Neural crest cell (in vitro differentiated cells): ENCODE results near the gene SERPINB8. TPM values are rescaled to one million over a fixed set of nuclear protein-coding genes. Genes with fewer than 3 reads are reported as not detected.
A peak's percentile ranks its signal among the peaks of the same experiment; 100 is the strongest.

ENCODE experiments used
- DNase-seq: peaks from one replicate; pipeline ENCODE4 v3.0.0; 2021; ENCODE audit warnings: low read depth, mixed read lengths, low spot score
- H3K27ac Mint-ChIP-seq: one replicate; pipeline ENCODE4 v1.8.0; 2021; ENCODE audit warnings: mild to moderate bottlenecking, mixed read lengths; ENCODE audit not compliant: unreplicated experiment
- H3K27me3 Mint-ChIP-seq: 2 replicates; pipeline ENCODE4 v1.8.0; 2021; ENCODE audit warnings: low read depth, mild to moderate bottlenecking, mixed read lengths
- H3K36me3 Mint-ChIP-seq: 2 replicates; pipeline ENCODE4 v1.8.0; 2021; ENCODE audit warnings: low read depth, mild to moderate bottlenecking, mixed read lengths
- H3K4me1 Mint-ChIP-seq: 2 replicates; pipeline ENCODE4 v1.8.0; 2021; ENCODE audit warnings: mixed read lengths
- H3K4me3 Mint-ChIP-seq: one replicate; pipeline ENCODE4 v1.8.0; 2021; ENCODE audit warnings: mild to moderate bottlenecking, mixed read lengths
- H3K9me3 Mint-ChIP-seq: 2 replicates; pipeline ENCODE4 v1.8.0; 2021; ENCODE audit warnings: mixed read lengths
- total RNA-seq: library from RNA; stranded (reverse); gene quantifications from 2 replicates; pipeline ENCODE4 v1.2.1, GENCODE V29; 2021
- TF ChIP-seq, protein P1 (sequence below): fragments of 200-600 bp; sonication (generic); conservative IDR thresholded peaks from 2 replicates; pipeline ENCODE4 v1.5.0; 2021; ENCODE audit warnings: antibody characterized with exemption, mild to moderate bottlenecking

SERPINB8 gene
- total RNA-seq, 1 donor from 2014 or later, result 3.7 TPM

DNA sequence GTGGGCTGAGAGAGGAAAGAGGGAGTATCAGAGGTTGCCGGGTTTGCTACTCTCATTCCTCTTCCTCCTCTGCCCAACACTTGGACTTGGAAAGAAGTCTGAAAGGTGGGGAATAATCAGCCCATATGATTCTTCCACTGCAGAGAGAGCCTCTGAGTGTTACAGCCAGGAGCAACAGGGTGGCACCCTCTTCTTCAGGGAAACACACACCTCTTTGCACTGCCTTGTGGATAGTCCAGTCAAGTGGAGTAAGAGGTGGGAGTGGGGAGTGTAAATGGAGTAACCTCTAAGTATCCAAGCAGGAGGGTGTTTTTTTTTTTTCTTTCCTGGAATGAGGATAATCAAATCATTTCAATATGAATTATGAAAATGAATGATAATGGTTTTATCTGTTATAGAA, 9.0 kb upstream of the SERPINB8 start:
- TF ChIP-seq, protein P1, sequence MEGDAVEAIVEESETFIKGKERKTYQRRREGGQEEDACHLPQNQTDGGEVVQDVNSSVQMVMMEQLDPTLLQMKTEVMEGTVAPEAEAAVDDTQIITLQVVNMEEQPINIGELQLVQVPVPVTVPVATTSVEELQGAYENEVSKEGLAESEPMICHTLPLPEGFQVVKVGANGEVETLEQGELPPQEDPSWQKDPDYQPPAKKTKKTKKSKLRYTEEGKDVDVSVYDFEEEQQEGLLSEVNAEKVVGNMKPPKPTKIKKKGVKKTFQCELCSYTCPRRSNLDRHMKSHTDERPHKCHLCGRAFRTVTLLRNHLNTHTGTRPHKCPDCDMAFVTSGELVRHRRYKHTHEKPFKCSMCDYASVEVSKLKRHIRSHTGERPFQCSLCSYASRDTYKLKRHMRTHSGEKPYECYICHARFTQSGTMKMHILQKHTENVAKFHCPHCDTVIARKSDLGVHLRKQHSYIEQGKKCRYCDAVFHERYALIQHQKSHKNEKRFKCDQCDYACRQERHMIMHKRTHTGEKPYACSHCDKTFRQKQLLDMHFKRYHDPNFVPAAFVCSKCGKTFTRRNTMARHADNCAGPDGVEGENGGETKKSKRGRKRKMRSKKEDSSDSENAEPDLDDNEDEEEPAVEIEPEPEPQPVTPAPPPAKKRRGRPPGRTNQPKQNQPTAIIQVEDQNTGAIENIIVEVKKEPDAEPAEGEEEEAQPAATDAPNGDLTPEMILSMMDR, result no peak
- no peak overlapping the region for H3K27ac Mint-ChIP-seq
- no peaks in the 10 kb centered on the region for H3K27me3 Mint-ChIP-seq
- H3K4me3 Mint-ChIP-seq, result no peak overlapping the region
- peaks cover 4% of the 10 kb centered on the region for H3K9me3 Mint-ChIP-seq
- H3K4me1 Mint-ChIP-seq, result no peaks in the 10 kb centered on the region
- DNase-seq, result no peak
- H3K36me3 Mint-ChIP-seq, result peaks cover 15% of the 10 kb centered on the region

DNA sequence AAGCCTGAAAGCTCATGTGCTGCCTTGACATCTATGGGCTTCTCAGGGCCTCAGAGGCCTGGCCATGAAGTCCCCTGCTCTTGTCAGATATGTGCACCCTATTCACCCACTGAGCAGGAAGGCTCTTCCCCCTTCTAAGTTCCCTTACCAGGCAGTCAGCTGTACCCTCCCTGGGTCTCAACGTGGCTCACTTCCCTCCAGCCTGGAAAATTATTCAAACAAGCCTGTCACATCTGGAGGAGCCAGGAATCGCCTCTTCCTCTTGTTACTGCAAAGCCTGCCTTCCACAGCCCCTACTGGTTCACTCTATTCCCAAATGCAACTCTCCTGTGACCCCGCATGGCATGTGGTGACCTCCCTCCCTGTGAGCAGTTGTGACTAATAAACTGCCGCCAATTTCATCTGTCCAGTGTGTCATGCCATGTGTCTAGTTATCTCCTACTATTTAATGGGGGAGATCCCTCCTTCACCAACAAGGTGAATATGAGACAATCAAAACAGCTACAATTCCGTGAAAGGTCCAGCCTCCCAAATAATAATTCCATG, 8.4 kb upstream of the SERPINB8 start:
- TF ChIP-seq, protein P1, result no peak
- Mint-ChIP-seq H3K4me3 (no peak overlapping the region), H3K9me3 (peaks cover 4% of the 10 kb centered on the region), H3K27me3 (no peaks in the 10 kb centered on the region), H3K4me1 (no peaks in the 10 kb centered on the region), H3K27ac (no peak overlapping the region), H3K36me3 (peaks cover 15% of the 10 kb centered on the region)
- no peak for DNase-seq

DNA sequence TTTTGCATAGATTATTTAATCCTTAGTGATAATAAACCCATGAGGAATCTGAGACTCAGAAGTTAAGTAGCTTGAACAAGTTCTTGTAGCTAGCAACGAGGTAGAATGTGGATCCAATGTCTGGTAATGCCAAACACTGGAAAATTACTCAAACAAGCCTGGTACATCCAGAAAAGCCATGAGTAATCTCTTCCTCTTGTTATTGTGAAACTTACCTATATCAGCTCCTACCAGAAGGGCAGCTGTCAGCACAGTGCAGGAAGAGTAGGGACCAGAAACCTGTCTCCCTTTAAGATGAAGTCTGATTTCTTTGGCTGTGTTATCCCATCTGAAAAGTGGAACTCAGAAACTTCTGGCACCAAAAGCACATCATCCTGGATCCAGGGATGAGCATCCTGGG, 7.7 kb upstream of the SERPINB8 start:
- no peaks in the 10 kb centered on the region for H3K27me3 Mint-ChIP-seq
- TF ChIP-seq, protein P1, result no peak
- H3K27ac Mint-ChIP-seq, result no peak overlapping the region
- no peak for DNase-seq
- peaks cover 4% of the 10 kb centered on the region for H3K9me3 Mint-ChIP-seq
- no peak overlapping the region for H3K4me3 Mint-ChIP-seq
- H3K4me1 Mint-ChIP-seq, result no peaks in the 10 kb centered on the region
- peaks cover 10% of the 10 kb centered on the region for H3K36me3 Mint-ChIP-seq

DNA sequence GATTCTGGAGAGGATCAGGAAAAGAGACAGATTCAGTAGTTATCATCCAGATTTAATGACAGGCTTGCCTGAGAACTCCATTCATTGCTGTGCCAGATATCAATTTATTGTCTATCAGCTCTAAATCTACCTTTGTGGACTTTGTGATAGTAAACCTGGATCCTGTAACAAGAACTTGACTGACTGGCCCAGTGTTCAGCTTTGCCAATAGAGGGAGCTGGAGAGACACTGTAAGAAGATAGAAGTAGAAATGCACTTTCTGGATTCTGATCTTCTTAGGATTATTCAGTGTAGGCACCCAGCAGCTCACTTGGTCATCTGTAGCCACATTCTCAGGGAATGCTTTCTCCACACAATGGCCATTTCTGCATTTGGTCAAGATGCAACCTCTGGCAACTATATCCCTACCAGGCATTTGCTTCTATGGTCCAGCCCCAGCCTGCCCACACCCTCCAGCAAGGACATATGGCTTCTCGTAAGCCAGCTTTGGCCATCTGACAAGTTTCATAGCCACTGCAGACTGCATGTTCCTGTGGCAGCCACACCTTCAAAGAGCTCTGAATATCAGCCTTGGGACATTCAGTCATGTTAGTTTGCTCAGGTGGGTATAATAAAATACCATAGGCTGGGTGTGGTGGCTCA, 6.1 kb upstream of the SERPINB8 start:
- DNase-seq, result no peak
- H3K9me3 Mint-ChIP-seq, result peaks cover 4% of the 10 kb centered on the region
- no peaks in the 10 kb centered on the region for H3K4me1 Mint-ChIP-seq
- no peaks in the 10 kb centered on the region for H3K27me3 Mint-ChIP-seq
- H3K27ac Mint-ChIP-seq, result no peak overlapping the region
- no peak overlapping the region for H3K4me3 Mint-ChIP-seq
- TF ChIP-seq, protein P1, result peak; percentile 74
- H3K36me3 Mint-ChIP-seq, result peaks cover 10% of the 10 kb centered on the region

DNA sequence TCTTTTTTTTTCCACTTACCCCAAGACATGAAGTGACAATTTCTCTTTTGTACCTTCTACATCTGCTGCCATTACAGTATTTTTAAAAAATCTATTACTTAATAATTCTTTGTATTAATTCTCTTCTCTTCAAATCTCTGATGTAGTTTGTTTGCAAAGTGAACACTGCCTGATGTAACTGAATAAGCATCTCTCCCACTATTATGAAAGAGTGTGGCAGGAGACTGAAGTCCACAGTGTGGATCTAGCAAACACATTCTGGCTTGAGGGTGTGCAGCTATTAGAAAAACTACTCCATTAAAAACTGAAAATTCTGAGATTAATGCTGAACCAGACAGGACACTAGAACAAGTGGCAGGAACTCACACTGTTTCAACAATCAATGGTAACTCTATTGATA, 5.0 kb upstream of the SERPINB8 start:
- no peaks in the 10 kb centered on the region for H3K27me3 Mint-ChIP-seq
- no peak overlapping the region for H3K27ac Mint-ChIP-seq
- TF ChIP-seq, protein P1, result no peak
- DNase-seq, result no peak
- no peak overlapping the region for H3K4me3 Mint-ChIP-seq
- peaks cover 5% of the 10 kb centered on the region for H3K36me3 Mint-ChIP-seq
- H3K9me3 Mint-ChIP-seq, result no peaks in the 10 kb centered on the region
- H3K4me1 Mint-ChIP-seq, result peaks cover 10% of the 10 kb centered on the region
